NT2/D1 (cell line): Measurements from ENCODE around the gene ATE1.
"Not testable (repeated sequence)": the region's sequence is repeated elsewhere in the genome, so short reads cannot be mapped to it uniquely, and the experiment has no call there.

ENCODE experiments used
- DNase-seq: peaks from one replicate; pipeline ENCODE4 v3.0.0-alpha.2; 2011; ENCODE audit warnings: low read depth, low spot score
- H3K27me3 ChIP-seq: 2 replicates; pipeline ENCODE4 v1.6.0; 2011; ENCODE audit warnings: mild to moderate bottlenecking; ENCODE audit not compliant: insufficient read length, insufficient read depth
- H3K36me3 ChIP-seq: 2 replicates; pipeline ENCODE4 v1.6.1; 2011; ENCODE audit warnings: mild to moderate bottlenecking, low read length, mixed read lengths; ENCODE audit not compliant: insufficient read depth, insufficient read length
- H3K4me1 ChIP-seq: 2 replicates; pipeline ENCODE4 v1.5.1; 2011; ENCODE audit not compliant: insufficient read depth, insufficient read length
- H3K4me3 ChIP-seq: 2 replicates; pipeline ENCODE4 v1.5.1; 2011; ENCODE audit warnings: low read depth; ENCODE audit not compliant: insufficient read length
- H3K9ac ChIP-seq: 2 replicates; pipeline ENCODE4 v1.6.0; 2011; ENCODE audit warnings: low read depth; ENCODE audit not compliant: insufficient read length
- H3K9me3 ChIP-seq: 2 replicates; pipeline ENCODE4 v1.5.1; 2011; ENCODE audit warnings: mild to moderate bottlenecking, low read length; ENCODE audit not compliant: insufficient read depth
- SUZ12 ChIP-seq: IDR thresholded peaks from 2 replicates; pipeline ENCODE4 v1.6.1; 2011; ENCODE audit not compliant: insufficient read length, insufficient read depth; ENCODE audit errors: extremely low read depth
- YY1 ChIP-seq: IDR thresholded peaks from 2 replicates; pipeline ENCODE4 v1.6.1; 2011; ENCODE audit not compliant: insufficient read length, insufficient read depth
- ZNF274 ChIP-seq: IDR thresholded peaks from 2 replicates; pipeline ENCODE4 v1.6.1; 2011; ENCODE audit warnings: mild to moderate bottlenecking, low read depth, low read length

The ATE1 gene

DNA sequence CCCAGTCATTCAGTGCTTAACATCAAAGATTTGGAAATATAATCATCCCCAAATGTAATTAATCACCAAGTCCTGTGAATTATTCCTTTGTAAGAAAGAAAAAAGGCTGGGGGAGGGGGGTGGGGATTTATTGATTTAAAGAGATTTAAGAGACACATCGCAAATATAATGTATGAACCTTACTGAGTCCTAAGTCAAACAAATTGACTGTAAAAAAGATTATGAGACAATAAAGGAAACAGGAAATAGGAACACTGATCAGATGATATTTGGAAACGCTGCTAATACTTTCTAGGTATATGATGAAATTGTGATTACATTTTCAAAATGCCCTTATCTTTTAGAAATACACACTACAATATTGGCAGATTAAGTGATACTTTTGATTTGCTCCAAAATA lies 92.5 kb downstream of the ATE1 start:
- H3K27me3 ChIP-seq = no peaks in the 10 kb centered on the region
- no peak for DNase-seq
- H3K4me3 ChIP-seq = no peak overlapping the region
- no peaks in the 10 kb centered on the region for H3K4me1 ChIP-seq
- no peaks in the 10 kb centered on the region for H3K9me3 ChIP-seq
- peaks cover 10% of the 10 kb centered on the region for H3K36me3 ChIP-seq
- TF ChIP-seq SUZ12 (no peak), YY1 (no peak), ZNF274 (no peak)
- H3K9ac ChIP-seq = no peak overlapping the region

DNA sequence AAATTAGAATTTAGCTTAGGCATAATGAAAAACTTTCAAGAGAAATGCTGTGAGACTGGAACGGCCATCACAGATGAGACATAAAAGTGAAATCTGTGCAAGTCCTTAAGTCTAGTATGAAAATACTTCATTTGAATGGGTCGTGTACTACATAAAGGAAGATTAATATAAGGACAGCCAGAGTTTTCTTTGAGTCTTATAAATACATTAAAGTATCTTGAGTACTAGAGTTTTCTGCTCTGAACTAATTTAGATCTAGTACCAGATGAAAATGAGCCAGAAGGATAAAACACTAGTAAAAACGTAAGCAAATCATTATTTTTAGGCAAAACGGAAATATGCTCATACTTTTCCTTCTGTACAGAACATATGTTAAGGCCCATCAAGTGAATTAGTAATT lies 93.1 kb downstream of the ATE1 start:
- Histone ChIP-seq H3K4me1 (no peaks in the 10 kb centered on the region), H3K9ac (no peak overlapping the region), H3K9me3 (no peaks in the 10 kb centered on the region), H3K4me3 (no peak overlapping the region), H3K27me3 (no peaks in the 10 kb centered on the region), H3K36me3 (peaks cover 10% of the 10 kb centered on the region)
- DNase-seq = no peak
- TF ChIP-seq SUZ12 (no peak), YY1 (no peak), ZNF274 (no peak)

DNA sequence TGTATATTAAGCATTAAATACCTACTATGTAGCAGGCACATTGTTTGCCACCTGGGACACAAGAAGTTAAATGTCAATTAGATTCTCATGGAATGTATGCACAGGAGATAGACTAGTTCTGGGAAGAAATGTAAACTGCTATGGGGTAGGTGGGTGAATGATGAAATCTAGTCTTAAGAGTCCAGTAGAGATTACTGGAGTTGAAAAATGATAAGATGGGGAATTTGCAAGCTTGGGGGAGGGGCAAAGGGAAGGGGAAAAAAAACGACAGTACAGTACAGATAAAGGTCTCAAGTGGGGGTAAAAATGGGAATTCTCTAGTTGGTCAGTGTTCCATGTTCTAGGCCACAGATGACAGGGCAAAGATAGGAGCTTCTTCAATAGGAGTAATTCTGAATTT lies 94.4 kb downstream of the ATE1 start:
- Histone ChIP-seq H3K9ac (no peak overlapping the region), H3K27me3 (no peaks in the 10 kb centered on the region), H3K4me3 (no peak overlapping the region), H3K4me1 (no peaks in the 10 kb centered on the region), H3K36me3 (peaks cover 12% of the 10 kb centered on the region), H3K9me3 (no peaks in the 10 kb centered on the region)
- DNase-seq = no peak
- TF ChIP-seq YY1 (no peak), SUZ12 (no peak), ZNF274 (no peak)

DNA sequence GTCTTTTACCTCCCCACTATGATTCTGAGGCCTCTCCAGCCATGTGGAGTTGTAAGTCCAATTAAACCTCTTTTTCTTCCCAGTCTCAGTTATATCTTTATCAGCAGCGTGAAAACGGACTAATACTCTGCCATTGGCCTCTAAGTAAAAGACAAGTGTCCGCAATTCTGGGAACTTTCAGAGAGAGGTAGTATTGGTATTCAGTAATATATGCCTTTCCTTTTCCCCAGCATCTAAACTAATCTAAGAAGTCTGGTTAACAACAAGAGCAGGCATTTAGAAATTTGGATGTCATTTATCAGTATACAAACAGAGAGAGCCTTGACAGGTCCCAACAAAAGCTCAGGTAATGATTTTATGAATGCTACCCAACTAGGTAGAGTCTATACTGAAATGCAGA lies 95.2 kb downstream of the ATE1 start:
- Histone ChIP-seq H3K4me1 (no peaks in the 10 kb centered on the region), H3K36me3 (peaks cover 15% of the 10 kb centered on the region), H3K4me3 (no peak overlapping the region), H3K9ac (no peak overlapping the region), H3K9me3 (no peaks in the 10 kb centered on the region), H3K27me3 (no peaks in the 10 kb centered on the region)
- no peak for TF ChIP-seq ZNF274
- TF ChIP-seq YY1 = no peak
- TF ChIP-seq SUZ12 = no peak
- DNase-seq = no peak

DNA sequence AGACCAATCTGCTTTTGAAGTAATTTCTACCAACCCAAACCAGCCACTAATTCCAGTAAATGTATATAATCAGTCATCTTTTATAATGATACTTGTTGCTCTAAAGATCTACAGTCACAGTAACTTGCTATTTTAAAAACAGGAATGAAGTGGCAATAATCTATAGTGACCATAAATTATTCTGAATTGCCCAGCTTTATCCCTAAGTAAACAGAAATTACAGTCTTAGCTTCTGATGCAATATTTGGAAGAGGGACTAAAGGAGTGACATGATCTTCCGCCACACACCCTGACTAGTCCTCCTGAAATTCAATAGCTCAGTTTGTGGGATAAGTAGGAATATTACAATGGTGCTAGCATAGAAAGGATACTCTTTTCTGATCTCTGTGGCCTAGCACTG lies 96.1 kb downstream of the ATE1 start:
- TF ChIP-seq SUZ12 (no peak), YY1 (no peak), ZNF274 (no peak)
- Histone ChIP-seq H3K9me3 (no peaks in the 10 kb centered on the region), H3K27me3 (no peaks in the 10 kb centered on the region), H3K36me3 (peaks cover 15% of the 10 kb centered on the region), H3K4me1 (no peaks in the 10 kb centered on the region), H3K4me3 (no peak overlapping the region), H3K9ac (no peak overlapping the region)
- no peak for DNase-seq

DNA sequence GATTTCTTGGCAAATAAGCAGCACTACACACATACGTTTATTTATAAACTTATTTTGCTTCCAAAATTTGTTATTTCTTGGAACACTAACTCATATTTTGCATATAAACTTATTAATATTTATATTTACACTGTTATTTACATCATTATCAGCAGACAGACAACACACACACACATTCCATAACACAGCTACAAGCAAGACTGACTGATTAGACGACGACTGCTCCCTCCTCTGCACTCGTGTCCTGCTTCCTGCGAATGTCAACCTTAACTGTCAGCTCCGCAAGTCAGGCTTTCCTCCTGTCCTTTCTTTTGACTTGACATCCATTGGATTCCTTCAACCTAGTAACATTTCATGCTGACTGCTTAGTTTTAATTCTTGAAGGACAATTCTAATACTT lies 96.6 kb downstream of the ATE1 start:
- Histone ChIP-seq H3K4me1 (no peaks in the 10 kb centered on the region), H3K9me3 (no peaks in the 10 kb centered on the region), H3K9ac (no peak overlapping the region), H3K36me3 (peaks cover 14% of the 10 kb centered on the region), H3K4me3 (no peak overlapping the region), H3K27me3 (no peaks in the 10 kb centered on the region)
- TF ChIP-seq YY1 (no peak), SUZ12 (no peak), ZNF274 (no peak)
- no peak for DNase-seq

DNA sequence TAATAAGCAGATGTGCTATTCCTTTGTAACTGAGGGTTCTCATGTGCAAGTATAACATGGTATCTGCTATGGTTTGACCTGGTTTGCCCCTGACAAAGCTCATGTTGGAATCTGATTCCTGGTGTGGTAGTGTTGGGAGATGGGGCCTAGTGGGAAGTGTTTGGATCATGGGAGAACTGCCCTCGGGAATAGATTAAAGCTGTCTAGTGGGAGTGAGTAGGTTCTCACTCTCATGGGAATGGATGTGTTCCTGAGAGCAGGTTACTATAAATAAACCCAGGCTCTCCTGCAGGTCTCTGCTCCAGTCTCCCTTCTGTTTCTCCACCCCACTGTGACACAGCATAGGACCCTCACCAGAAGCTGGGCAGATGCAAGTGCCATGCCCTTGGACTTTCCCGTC lies 97.7 kb downstream of the ATE1 start:
- no peak overlapping the region for H3K9ac ChIP-seq
- H3K4me3 ChIP-seq = no peak overlapping the region
- H3K36me3 ChIP-seq = peaks cover 8% of the 10 kb centered on the region
- H3K27me3 ChIP-seq = no peaks in the 10 kb centered on the region
- TF ChIP-seq ZNF274 = no peak
- no peak for TF ChIP-seq YY1
- no peak for TF ChIP-seq SUZ12
- H3K9me3 ChIP-seq = no peaks in the 10 kb centered on the region
- no peak for DNase-seq
- no peaks in the 10 kb centered on the region for H3K4me1 ChIP-seq

DNA sequence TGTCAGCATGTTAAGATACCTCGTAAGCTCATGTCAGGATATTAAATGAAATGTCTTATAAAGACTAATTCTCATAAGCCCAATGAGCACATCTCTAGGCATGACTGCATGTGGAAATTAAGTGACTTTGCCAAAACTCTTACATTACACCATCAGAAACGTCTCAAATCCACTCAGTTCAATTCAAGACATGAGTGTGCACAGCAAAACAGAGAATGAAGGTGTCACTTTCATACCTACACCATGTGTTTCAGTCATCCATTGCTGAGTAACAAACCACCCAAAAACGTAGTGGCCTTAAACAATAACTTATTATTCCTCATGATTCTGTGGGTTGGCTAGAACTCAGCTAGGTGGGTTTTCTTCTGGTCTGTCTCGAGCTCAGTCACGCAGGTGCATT lies 99.8 kb downstream of the ATE1 start:
- H3K4me3 ChIP-seq = no peak overlapping the region
- peaks cover 5% of the 10 kb centered on the region for H3K36me3 ChIP-seq
- no peaks in the 10 kb centered on the region for H3K9me3 ChIP-seq
- H3K9ac ChIP-seq = no peak overlapping the region
- TF ChIP-seq SUZ12 (no peak), YY1 (no peak), ZNF274 (no peak)
- no peaks in the 10 kb centered on the region for H3K27me3 ChIP-seq
- no peak for DNase-seq
- no peaks in the 10 kb centered on the region for H3K4me1 ChIP-seq

DNA sequence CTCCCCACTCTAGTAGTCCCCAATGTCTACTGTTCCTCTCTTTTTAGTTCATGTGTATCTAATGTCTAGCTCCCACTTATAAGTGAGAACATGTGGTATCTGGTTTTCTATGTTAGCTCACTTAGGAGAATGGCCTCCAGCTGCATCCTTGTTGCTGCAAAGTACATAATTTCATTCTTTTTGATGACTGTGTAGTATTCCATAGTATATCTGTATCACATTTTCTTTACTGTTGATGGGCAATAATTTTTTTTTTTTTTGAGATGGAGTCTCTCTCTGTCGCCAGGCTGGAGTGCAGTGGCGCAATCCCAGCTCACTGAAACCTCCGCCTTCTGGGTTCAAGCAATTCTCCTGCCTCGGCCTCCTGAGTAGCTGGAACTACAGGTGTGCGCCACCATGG lies 101.1 kb downstream of the ATE1 start:
- not testable (repeated sequence) for H3K9me3 ChIP-seq, H3K9ac ChIP-seq, DNase-seq, H3K36me3 ChIP-seq, H3K27me3 ChIP-seq, H3K4me3 ChIP-seq, H3K4me1 ChIP-seq
